ENCODE data around the gene PTMA.
"Not testable (repeated sequence)": the region's sequence is repeated elsewhere in the genome, so short reads cannot be mapped to it uniquely, and the experiment has no call there.

The PTMA gene

DNA sequence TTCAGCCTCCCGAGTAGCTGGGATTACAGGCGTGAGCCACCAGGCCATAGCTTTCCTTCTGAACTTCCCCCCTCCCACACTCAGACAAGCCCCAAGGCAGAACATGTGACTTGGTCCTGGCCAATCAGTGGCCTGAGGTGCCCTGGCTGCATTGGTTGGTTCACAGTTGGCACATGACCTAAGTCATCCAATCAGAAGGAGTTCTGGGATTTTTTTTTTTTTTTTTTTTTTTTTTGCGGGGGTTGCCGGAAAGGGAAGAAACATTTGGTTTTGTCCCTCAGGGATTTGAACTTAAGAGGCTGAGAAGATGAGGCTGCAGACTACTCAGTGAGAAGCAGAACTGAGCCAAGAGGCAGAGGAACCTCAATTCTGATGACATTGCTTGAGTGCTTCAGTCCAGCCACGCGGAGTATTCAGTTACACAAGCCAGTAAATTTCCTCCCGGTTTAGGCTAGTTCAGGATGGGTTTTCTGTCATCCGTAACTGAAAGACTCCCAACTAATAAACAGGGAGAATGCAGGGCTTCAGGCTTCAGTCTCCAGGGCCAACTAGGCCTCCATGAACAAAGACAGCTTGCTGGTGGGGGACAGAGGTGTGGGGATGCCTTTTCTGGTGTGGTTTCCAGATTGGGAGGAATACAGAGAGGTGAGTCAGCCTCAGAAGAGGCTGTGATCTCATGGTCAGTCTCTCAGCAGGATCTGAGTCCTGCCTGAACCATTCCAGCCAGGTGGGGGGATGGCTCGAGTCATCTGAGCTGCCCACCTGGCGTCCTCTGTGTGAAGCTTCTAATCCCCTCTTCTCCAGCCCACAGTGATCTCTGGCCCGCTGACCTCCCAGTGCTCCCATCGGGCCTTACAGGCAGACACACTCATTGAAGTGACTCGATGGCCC lies 9.2 kb downstream of the PTMA start:
- peak; percentile 66 to 81 for DNase-seq

DNA sequence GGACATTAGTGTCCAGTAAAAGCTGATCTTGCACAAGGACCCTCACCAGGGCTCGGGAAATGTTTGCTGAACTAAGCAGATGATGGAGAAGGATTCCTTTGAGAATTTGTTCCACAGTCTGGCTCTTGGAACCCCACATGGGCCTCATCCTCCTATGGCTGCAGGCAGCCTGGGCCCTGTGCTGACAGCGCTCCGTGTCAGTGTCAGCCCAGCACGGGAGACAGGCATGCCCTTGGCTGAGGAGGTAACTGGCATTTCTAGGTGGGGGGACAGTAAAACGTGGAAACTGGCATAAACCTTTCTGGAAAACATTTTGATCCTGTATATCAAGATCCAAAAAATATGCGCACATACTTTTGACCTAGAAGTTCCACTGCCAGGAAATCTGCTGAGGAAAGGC lies 10.5 kb downstream of the PTMA start:
- DNase-seq: no peak

- no peak for DNase-seq
Observed at GRCh38 chr2:231720292-231720986, 12.1 kb downstream of the PTMA start.

- peak in 1 of 2 experiments; percentile 18 for DNase-seq
Observed at GRCh38 chr2:231720987-231721966, 13.0 kb downstream of the PTMA start.

- DNase-seq: no peak
Observed at GRCh38 chr2:231722721-231723307, 14.5 kb downstream of the PTMA start.

DNA sequence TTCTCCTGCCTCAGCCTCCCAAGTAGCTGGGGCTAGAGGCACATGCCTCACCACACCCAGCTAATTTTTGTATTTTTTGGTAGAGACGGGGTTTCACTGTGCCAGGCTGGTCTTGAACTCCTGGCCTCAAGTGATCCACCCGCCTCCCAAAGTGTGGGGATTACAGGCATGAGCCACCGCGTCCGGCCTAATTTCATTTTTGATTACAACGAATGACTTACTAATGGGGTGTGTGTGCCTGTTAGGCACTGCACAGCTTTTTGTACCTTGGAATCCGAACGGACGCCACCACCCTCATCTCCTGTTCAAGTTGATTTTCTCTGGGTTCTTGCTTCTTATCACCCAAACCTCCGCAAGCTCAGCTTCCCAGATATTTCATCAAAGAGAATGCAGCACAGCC lies 17.2 kb downstream of the PTMA start:
- DNase-seq: no peak

DNA sequence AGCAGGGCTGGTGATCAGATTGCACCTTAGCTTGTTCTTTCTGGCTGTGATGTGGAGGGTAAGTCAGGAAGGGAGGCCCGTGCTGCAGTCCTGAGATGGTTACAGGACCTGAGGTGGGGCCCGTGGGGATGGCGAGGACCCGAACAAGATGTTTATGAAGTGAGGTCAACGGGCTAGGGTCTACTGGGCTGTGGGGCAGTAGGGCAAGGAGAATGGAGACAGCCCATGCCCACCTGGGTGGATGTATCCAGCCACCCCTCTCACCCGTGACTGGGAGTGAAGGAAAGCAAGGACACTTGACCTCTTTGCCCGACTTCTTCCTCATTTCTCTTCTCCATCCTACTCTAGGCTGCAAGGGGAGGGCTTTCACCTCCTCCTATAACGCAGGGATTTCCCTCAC lies 18.0 kb downstream of the PTMA start:
- no peak for DNase-seq

- peak in 1 of 2 experiments; percentile 68 for DNase-seq
Observed at GRCh38 chr2:231727621-231728020, 19.3 kb downstream of the PTMA start.

- no peak for DNase-seq
Observed at GRCh38 chr2:231732604-231733003, 24.3 kb downstream of the PTMA start.

DNA sequence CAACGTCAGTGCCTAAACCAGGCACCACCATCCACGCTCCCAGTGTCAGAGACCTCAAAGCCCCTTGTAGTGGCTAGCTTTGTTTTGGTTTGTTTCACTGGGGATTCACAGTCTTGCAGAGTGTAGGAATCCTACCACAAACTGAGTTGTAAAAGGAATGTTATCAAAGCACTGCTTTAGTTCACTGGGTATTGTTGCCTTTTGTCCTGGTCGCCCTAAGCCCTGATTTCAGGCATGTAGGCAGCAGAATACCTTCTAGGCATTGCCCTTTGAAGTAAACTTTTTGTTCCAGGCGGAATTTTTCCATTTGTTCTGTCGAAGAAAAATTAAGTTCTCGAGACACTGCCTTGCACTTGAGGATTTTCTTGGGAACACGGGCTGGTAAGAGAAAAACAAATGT lies 29.4 kb downstream of the PTMA start:
- DNase-seq: no peak

DNA sequence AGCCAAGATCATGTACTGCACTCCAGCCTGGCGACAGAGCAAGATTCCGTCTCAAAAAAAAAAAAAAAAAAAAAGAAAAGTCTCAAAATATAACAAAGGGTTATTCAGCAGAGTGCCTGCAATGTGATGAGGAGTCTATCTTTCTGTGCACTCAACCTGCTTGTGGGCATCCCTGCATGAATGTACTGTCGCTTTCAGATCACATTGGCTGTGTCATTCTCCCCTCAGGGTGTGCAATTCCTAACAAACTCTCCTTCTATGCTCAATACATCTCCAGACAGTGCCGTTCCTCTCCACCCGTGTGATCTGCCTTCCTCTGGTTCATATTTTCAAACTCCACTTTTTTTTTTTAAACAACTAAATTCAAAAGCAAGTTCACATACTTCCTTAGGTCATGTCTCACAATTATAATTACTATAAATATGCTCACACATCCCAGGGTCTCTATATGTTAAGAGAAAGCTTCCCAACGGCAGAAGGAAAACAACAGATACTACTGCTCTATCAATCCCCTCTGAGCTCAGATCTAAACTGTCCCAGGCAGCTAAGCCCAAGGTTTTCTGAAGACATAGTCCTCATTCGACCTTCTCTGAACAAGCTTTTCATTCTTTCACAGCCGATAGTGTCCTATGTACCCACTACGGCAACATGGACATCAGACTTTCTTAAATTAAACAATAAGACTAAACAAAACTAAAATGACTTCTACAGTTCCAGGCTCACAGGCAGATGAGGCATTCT lies 35.2 kb downstream of the PTMA start:
- DNase-seq: no peak

DNA sequence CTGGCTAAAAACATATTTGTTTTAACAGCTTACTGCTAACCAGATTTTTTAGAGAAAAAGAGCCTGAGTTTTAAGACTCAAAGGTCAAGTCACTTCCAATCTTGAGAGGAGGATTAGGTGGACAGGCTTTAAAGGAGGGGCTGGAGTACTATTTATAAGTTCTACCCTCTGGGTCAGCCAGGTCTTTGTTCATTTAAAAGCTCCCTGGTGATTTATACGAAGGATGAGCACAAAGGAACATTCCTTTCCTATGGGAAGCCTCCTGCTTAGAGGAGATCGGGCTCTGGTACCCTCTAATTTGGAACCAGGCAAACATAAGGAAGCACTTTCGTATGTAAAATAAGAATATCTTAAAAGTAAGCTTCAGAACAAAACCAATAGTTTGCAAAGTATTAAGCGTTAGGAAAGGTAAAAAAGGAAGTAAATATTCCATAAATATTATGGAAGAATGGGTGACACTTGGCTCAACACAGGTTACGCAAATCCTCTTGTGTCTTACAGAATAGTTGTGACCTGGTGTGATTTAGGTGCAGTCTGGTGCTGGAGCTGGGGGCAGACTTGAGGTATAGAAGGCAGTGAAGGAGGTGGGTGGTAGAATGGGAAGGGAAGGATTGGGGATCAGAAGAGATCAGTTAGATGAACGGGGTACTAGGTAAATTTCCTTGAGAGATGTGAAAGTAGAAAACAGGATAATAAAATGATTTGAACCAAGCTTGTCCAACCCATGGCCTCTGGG lies 37.1 kb downstream of the PTMA start:
- no peak for DNase-seq

- not testable (repeated sequence) for DNase-seq
Observed at GRCh38 chr2:231748153-231748896, 40.0 kb downstream of the PTMA start.

DNA sequence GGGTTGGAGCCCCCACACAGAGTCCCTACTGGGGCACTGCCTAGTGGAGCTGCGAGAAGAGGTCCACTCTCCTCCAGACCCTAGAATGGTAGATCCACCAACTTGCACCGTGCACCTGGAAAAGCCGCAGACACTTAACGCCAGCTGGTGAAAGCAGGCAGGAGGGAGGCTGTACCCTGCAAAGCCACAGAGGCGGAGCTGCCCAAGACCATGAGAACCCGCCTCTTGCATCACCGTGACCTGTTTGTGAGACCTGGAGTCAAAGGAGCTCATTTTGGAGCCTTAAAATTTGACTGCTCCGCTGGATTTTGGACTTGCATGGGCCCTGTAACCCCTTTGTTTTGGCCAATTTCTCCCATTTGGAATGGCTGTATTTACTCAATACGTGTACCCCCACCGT lies 40.7 kb downstream of the PTMA start:
- DNase-seq: not testable (repeated sequence)

DNA sequence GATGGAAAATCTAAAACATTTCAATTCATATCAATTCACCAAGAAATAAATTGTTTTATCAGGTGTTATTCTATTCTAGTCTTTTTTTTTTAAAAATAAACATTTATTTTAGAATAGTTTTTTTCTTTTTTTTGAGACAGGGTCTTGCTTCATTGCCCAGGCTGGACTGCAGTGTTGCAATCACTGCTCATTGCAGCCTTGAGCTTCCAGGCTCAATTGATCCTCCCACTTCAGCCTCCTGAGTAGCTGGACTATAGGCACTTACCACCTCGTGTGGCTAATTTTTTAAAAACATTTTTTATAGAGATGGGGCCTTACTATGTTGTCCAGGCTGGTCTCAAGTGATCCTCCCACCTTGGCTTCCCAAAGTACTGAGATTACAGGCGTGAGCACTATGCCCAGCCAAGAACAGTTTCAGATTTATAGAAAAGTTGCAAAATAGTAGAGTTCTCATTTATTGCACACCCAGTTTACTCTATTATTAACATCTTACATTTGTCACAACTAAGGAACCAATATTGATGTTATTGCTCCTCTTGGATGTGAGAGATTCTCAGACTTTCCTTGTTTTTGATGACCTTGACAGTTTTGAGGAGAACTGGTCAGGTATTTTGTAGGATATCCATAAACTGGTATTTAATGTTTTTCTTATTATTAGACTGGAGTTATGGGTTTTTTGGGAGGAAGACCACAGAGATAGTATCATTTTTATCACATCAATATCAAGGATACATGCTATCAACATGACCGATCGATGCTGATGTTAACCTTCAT lies 42.9 kb downstream of the PTMA start:
- no peak for DNase-seq

DNA sequence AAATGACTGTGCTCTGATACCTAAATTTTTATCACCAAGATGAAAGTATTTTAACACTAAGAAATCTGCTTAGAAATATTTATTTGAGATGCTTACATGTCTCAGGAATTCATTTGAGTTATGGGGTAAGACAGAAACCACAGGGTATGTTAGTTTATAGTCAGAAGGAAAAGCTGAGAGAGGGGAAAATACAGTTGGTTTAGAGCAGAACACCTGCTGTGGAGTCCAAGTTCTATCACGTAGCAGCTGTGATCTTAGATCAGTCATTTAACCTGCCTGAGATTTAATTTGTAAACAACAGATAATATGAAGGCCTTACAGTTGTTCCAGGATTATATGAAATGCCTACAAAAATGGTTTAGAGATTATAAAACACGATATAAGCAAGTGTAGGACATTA lies 43.7 kb downstream of the PTMA start:
- no peak for DNase-seq

DNA sequence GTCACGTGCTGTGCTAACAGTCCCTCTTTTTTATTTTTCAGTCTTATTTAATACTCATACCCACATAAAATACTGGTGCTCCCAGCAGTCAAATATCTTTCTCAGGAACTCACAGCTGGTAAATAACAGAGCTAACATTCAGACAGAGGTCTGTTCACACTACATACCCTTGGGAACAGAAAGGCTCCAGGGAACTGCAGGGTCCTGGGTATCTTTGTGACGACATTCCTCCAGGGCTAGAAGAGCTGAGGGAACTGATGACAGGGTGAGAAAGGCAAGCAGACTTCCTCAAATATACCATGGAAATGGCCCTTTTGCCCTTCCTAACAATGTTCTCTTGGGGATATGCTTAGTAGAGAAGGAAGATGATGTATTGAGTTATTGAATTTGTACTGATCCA lies 53.4 kb downstream of the PTMA start:
- no peak for DNase-seq

Data from NCI-H524 (cell line).